Muscle of back (tissue), 11 donors: ENCODE data around the gene IFIT2. TPM values are rescaled to one million over a fixed set of nuclear protein-coding genes. Genes with fewer than 3 reads are reported as not detected.
"Not testable (repeated sequence)": the region's sequence is repeated elsewhere in the genome, so short reads cannot be mapped to it uniquely, and the experiment has no call there.

Experiments
- DNase-seq, 3 donors: peaks; one replicate each; pipeline versions ENCODE4 v3.0.0 to v3.0.0-alpha.2; 2013
- polyA plus RNA-seq, 10 donors: library from polyadenylated mRNA; unstranded; fragments of 120-200 nt; gene quantifications; one replicate each; pipeline ENCODE4 v1.2.1, GENCODE V29; 2013; ENCODE audit not compliant: insufficient read length in 10 of 10

IFIT2 gene
- polyA plus RNA-seq, 10 donors, result 5.5 to 9.4 (median 7.6) TPM

- DNase-seq, result peak in 1 of 3 donors; percentile 73
Observed at GRCh38 chr10:89278900-89279392, 22.9 kb upstream of the IFIT2 start.

GRCh38 chr10:89279421-89279869, 22.4 kb upstream of the IFIT2 start:
- peak in 2 of 3 donors; percentile 41 to 76 for DNase-seq

GRCh38 chr10:89280508-89280907, 21.3 kb upstream of the IFIT2 start:
- DNase-seq, result peak in 1 of 3 donors; percentile 40

- DNase-seq, result no peak
Observed at GRCh38 chr10:89281606-89282395, 20.0 kb upstream of the IFIT2 start.

- DNase-seq, result peak in 2 of 3 donors; percentile 52 to 75
Observed at GRCh38 chr10:89283025-89283935, 18.6 kb upstream of the IFIT2 start.

GRCh38 chr10:89283936-89284475, 17.8 kb upstream of the IFIT2 start:
- peak; percentile 82 to 92 (median 87) for DNase-seq

- DNase-seq, result not testable (repeated sequence)
Observed at GRCh38 chr10:89284711-89285110, 17.1 kb upstream of the IFIT2 start.

GRCh38 chr10:89285303-89285702, 16.5 kb upstream of the IFIT2 start:
- not testable (repeated sequence) for DNase-seq

- DNase-seq, result no peak
Observed at GRCh38 chr10:89294721-89295239, 7.1 kb upstream of the IFIT2 start.

GRCh38 chr10:89295597-89295996, 6.2 kb upstream of the IFIT2 start:
- DNase-seq, result no peak

GRCh38 chr10:89296220-89296648, 5.6 kb upstream of the IFIT2 start:
- DNase-seq, result peak in 1 of 3 donors; percentile 55

- DNase-seq, result no peak
Observed at GRCh38 chr10:89297356-89297755, 4.5 kb upstream of the IFIT2 start.

- no peak for DNase-seq
Observed at GRCh38 chr10:89297791-89298190, 4.1 kb upstream of the IFIT2 start.

GRCh38 chr10:89299031-89299430, 2.8 kb upstream of the IFIT2 start:
- no peak for DNase-seq

- DNase-seq, result peak in 2 of 3 donors; percentile 52 to 78
Observed at GRCh38 chr10:89301232-89301631, 614 bp upstream of the IFIT2 start.

- DNase-seq, result peak in 1 of 3 donors; percentile 51
Observed at GRCh38 chr10:89302625-89303024, 779 bp downstream of the IFIT2 start.

GRCh38 chr10:89303161-89303560, 1.3 kb downstream of the IFIT2 start:
- DNase-seq, result peak in 1 of 3 donors; percentile 17

- no peak for DNase-seq
Observed at GRCh38 chr10:89304026-89304425, 2.2 kb downstream of the IFIT2 start.

GRCh38 chr10:89304446-89304845, 2.6 kb downstream of the IFIT2 start:
- no peak for DNase-seq

GRCh38 chr10:89304925-89305324, 3.1 kb downstream of the IFIT2 start:
- no peak for DNase-seq

- DNase-seq, result no peak
Observed at GRCh38 chr10:89305766-89306433, 4.1 kb downstream of the IFIT2 start.
